Fibroblast of peridontal ligament (primary cell): ENCODE data around the gene ADARB2.

Experiments
- DNase-seq: peaks from one replicate; pipeline ENCODE4 v3.0.0-alpha.2; 2010; ENCODE audit errors: extremely low read depth

Gene ADARB2

DNA sequence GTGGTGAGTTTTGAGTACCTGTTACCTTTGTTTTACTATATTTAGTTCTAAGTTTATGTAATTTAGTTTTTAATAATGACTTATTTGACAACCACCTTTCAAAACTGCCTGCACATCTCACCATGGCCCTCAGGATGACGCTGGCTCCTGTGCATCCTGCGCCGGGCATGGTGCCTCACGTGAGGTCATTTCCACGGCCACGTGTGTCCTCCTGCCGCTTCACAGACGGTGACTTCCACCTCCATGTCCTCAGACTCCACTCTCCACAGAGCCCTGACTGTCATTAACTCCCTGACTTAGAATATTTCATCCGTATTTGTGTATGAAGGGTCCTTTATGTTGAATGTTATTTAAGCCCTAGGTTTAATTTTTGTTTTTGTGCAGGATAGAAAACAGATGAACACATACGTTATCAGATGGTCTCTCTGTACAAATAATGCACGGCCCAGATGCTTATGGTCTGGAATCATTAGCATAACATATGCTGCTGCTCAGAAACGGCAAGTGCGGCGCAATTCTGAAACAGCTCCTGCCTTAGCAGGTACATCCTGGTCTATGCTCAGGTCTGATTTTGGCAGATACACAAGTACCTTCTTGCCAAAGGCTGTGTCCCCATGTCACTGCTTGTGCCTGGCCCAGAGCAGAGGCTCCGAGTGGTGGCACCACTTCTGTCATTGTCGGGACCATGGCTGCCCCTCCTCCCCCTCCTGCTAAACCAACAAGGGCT, 525.3 kb downstream of the ADARB2 start:
- no peak for DNase-seq

DNA sequence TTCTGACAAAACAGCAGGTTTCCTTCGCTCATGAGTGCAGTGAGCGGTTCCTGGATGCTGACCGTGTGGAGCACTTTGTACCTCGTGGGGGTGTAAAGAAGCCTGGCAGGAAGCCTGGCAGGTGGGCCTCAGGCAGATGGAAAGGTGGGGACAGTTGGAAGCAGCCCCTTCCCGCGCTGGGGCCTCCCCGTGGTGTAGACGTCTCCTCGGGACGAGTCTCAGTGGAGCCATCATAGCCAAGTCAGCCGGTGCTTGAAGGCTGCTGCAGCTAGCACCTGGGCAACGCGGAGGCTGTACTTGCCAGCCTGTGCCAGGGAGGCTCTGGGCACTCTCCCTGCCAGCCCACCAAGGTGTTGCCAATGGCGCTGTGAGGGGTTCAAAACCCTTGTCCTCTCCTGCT, 526.7 kb downstream of the ADARB2 start:
- no peak for DNase-seq

DNA sequence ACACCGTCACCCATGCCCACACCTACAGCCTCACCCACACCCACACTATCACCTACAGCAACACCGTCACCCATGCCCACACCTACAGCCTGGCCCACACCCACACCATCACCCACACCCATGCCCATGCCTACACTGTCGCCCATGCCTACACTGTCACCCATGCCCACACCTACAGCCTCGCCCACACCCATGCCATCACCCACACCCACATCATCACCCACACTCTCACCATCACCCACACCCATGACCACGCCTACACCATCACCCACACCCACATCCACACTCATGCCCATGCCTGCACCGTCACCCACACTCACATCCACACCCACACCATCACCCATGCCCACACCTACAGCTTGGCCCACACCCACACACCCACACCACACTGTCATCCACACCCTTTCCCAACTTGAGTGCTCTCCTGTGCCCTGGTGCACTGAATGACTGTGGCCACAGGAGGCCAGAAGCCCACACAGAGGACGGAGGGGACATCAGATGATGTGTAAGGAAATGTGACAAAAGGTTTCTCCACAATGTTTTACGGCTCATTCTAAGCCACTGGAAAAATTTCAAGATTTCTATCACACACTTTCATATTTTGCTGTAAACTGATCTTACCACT, 527.9 kb downstream of the ADARB2 start:
- no peak for DNase-seq

DNA sequence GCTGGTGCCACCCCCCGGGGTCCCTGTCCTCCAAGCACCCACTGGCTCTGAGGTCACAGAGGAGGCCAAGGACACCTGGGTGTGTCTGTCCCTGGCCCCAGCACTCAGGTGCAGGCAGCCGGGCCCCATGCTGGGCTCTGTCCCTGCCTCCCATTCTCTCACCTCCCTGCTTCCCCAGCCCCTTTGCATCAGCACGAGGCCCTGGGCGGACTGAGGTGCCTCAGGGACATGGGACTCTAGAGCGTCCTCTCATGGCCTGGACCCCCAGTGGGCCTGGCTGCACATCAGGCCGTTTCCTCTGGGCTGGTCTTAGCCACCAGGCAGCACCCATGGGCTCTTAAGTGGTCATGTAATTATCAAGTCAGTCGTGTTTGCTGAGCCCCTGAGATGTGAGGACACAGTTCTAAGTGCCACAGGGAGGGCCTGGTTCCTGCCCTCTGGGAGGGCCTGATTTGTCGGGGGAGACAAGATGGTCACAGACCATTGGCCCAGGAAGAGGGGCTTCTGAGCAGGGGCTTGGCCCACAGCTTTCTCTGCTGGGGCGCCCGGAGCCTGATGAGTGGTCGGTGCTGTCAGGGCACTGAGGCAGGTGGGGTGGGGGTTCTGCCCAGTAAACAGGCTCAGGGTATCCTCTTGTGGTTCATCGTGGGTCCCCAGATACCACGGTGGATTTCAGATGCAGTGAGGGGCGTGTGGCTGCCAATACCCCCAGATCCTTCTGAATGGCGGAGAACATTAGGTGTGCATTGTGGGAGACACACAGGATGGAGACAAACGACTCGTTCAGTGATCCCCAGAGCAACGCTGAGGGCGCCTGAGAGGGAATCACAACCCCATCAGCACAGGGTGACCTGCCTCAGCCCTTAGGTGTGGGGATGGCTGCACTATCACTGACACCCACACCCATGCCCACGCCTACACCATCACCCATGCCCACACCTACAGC, 528.7 kb downstream of the ADARB2 start:
- DNase-seq, result no peak

DNA sequence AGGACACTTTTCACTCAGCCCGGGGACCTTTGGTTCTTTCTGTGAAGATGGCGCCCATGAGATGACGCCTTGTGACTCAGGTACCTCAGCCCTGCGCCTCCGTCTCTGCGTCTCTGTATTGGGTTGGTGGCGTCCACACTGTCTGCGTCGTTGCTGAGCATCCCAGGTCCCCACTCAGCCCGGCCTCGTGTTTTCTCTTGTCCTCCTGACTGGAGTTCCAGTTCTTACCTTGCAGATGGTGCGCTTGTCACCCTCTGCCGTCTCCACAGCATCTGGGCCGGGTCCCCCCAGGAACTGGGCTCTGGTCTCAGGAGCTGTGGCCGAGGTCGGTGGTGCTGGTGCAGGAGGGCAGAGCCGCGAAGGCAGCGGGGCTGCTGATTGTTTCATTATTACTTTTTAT, 530.7 kb downstream of the ADARB2 start:
- DNase-seq, result no peak

DNA sequence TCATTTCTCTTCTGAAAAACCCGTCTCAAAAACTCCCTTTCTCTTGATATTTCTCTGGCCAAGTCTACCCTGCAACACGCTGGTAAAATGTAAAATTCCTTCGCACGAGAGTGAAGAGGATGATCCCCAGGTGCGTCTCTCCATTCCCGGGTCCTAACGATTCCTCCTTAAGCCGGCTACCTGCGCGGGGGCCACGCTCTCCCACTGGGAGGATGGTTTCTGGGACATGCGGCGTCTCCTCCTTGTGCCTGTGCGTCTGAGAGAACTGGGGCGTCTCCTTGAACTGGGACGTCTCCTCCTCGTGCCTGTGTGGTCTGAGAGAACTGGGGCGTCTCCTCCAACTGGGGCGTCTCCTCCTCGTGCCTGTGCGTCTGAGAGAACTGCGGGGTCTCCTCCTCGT, 531.2 kb downstream of the ADARB2 start:
- no peak for DNase-seq

DNA sequence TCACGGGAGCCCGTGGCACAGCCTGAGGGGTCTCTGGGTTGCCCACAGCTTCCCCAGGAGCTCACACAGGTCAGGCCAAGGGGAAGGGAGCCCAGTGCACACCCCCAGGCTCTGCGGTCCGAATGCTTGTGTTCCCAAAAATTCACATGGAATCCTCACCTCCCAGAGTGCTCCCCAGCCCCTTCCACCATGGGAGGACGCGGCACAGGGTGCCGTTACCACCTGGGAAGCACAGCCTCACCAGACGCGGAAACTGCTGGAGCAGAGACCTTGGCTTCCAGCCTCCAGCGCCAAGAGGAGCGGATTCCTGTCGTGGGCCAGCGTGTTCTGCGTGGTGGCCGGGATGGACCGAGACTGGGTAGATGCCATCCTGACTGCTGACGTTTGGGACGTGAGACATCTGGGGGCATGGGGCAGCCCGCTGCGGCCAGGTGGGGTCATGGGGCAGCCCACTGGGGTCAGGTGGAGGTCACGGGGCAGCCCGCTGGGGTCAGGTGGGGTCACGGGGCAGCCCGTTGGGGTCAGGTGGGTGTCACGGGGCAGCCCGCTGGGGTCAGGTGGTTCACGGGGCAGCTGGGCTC, 531.8 kb downstream of the ADARB2 start:
- DNase-seq, result no peak

DNA sequence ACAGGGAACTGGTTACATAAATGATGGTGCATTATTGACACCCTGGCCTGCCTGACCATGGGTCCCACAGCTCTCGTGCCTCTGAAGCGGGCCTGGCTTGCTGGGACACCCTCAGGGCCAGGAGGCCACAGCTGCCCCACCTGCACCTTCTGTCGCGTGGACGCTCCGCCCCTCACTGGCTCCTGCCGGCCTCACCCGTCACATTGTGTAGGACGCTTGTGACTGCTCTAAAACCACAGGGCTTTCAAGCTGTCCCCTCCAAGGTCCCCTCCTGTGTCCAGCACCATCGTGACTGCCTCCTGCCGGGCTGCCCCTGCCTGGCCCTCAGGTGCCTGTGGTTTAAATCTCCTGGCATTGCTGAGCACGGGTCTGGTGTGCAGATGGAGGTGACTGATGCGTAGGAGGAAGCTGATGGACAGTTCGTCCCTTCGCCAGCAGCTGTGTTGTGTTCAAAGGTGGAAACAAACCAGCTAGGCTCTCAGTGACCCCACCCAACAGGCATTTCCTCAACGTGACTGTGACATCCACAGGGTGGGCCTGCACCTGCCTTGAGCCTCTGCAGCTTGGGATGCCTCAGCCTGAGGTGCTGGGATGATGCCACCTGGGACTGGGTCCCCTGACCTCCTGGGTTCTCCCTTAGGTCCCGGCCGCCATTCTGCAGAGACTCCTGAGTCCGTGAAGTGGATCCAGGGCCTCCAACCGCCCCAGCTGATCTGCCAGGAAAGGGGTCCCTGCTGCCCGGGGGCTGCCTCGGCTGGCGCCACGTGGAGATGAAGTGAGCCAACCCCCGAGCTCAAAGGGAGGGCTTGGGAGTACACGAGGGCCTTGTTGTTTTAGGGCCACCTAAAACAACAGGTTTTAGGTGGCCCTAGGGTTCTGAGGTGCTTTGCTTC, 532.6 kb downstream of the ADARB2 start:
- DNase-seq, result no peak

DNA sequence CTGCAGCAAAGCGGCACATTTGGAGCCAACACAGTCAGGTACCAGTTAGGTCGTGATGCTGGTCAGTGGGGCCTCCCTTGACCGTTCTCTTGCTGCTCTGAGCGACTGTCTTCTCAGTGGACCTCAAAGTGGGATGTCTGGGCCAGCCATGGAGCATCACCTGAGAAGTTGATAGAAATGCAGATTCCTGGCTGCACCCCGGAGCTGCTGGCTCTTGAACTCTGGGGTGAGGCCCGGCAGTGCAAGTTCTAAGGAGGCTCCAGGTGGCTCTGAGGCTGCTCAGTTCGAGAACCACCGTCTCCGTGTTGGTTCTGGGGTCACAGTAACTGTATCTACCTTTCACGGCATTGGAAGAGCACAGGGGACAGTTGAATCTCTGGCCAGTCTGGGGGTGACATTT, 533.6 kb downstream of the ADARB2 start:
- DNase-seq, result no peak

DNA sequence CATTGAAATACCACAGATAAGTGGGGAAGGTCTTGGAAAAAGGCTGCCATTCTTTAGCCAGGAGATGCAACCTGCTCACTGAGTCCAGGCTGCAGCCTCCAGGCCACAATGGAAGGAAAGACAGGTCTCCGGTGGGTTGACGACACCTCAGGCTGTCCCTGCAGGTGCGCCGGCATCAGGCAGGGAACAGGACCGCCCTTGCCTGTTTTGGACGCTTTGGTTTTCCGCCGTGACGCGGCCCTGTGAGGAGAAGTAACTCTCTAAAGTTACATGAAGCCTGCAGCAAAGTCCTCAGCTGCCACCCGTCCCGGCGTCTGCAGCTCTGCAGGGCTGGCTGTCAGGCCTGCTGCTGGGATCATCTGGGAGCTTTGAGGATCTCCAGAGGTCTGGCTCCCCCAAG, 534.1 kb downstream of the ADARB2 start:
- DNase-seq, result no peak

DNA sequence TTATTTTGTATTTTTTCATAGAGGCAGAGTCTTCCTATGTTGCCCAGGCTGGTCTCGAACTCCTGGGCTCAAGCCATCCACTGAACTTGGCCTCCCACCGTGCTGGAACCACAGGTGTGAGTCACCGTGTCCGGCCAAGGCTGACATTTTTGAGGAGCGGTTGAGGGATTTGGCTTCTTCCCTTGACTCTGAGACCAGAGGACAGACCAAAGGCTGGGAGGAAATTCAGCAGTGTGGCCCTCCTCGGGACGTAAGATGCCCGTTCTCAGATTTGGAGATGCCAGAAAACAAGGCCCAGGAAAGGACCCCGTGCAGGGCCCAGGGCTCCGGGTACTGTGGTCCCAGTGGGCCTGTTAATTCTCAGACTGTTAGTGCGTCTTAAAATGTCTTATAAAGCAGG, 535.0 kb downstream of the ADARB2 start:
- DNase-seq, result no peak

DNA sequence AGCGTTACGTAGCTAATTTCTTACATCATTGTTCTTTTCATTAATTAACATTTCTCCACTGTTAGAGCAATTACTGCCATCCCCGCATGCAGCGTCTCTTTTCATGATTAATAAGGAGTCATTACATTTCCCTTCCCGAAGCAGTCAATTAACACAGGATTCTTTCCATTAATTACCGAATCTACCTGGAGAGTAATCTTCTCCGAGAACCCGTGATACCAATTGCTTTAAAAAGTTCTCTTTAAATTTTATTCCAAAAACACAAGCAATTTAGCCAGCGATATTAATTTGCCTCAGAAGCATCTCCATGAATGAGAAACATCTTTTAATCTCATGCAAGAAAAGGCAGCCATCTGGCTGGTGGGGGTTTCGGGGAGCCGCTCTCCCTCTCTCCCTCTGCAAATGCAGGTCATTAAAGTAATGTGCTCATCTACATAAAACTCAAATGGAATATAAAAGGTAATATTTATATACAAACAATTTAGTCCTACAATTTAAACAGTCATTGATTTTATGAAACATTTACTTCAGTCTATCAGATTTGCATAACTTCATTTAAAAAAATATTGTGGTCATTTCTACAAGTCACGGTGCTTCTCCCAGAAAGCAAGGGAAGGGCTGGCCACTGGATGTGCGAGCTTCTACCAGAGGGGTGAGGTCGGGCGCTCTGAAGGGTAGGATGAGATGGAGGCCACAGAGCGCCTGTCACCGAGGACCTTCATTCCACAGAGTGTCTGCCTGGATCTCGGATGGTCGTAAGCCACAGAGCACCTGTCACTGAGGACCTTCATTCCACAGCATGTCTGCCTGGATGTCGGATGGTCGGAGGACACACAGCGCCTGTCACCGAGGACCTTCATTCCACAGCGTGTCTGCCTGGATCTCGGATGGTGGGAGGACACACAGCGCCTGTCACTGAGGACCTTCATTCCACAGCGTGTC, 536.2 kb downstream of the ADARB2 start:
- DNase-seq, result no peak

DNA sequence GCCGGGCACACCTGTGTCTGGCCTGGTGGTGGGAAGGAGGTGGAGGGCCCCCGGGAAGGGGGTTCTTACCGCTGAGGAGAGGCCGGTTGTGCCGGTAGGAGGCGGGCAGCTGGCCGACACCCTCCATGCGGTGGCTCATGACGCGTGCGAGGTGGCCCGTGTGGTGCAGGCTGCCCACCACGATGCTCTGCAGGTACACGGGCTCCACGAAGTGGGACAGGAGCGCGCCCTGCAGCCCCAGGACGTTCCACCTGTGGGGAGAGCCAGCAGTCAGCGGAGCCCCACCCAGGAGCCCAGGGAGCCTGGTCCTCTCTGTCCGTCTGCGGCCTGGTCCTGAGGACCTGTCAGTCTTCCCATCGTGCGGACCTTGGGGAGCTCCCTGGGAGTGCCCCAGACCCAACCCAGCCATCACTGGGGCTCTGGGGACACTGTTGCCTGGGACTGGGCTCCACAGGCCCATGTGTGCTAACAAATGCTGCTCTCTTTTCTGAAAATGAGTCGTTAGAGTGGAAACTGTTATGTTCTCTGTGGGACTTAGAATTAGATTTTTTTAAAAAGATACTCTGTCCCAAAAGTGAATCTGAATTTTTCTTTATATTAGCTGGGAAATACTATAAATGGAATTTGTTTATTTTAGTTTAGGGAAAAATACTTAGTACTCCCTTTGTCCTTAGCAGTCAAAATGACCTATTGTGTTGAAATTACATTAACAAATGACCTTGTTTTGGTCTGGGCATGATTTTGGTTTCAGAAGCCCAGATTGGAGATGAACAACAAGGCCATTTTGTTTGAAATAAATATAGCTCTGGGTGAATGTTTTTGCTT, 537.2 kb downstream of the ADARB2 start:
- no peak for DNase-seq

DNA sequence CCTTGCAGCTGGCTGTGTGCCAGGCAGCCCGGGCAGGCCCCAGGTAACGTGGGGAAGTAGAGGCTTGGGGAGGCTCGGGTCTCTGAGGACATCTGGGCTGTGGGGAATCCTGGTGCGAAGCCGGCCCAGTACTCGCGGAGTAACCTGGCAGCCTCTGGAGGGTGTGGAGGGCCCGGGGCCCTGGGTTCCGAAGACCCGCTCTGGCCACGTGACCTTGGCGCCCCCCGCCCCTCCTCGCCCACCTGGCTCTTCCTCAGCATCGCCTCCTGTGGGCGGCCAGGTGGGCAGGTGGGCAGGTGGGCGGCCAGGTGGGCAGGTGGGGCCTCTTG, 538.0 kb downstream of the ADARB2 start:
- no peak for DNase-seq

DNA sequence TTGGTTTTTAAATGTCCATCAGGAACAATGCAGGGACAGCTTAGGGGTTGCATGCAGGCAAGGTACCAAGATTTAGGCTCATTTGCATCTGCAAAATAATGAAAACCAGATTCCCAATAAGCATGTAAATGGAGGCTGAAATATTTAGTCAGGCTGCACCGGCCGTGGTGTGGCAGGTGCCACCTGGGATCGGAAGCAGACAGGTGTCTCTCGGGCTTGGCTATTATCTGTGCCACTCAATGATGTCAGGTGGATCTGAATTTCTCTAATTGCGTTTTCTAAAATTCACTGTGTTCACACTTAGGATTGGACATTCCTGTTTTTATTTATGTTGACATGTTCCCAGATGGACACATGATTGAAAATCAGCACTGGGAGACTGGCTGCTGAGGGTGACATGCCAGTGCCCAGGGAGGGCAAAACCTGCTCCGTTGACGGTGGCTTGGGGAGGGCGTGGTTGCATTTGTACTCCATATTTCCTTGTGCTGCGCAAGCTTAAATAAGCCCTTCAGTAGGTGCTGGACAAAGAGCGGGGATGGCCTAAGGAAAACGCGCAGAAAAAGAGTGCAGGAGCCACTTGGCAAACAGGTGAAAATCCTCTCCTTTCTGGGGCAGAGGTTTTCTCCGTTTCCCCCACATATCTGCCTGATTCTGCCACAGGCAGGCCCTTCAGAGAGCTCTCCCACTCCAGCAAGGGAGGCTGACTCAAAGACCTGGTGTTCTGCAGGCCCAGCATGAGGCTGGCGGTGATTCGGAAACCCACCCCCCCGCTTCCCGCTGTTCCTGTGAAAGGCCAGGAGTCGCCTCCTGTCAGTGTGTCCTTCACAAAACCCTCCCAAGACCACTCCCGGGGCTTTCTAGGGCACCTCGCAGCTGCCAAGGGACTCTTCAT, 538.6 kb downstream of the ADARB2 start:
- DNase-seq, result no peak

DNA sequence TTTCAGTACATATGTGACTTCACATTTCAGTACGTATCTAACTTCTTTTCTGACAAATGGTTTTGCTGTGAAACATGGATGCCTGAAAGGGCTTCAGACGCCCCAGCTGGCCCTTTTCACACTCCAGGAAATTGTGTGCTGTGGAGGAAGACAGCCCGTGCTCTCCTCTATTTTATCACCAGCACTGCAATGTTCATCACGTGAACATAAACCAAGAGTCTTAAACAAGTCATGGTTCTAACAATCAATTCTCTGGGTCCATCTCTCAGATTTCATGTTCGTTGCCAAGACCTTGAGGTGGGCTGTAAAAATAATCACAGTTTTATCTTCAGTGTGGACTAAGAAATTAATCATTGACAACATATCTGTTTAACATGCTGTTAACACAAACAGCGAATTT, 539.9 kb downstream of the ADARB2 start:
- no peak for DNase-seq

DNA sequence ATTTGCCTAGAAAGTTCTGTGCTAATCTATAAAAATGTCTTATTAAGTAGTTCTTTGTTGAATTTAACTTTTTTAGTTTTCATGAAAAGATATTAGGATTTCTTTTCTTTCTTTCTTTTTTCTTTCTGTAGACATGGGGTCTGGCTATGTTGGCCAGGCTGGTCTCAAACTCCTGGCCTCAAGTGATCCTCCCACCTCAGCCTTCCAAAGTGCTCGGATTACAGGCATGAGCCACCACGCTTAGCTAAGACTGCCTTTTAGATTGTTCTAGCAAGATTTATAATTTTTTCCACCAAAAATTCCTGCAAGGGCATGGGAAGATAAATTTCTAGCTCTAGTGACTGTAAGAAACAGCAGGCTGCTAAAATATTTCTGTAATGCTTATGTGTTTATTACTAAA, 540.7 kb downstream of the ADARB2 start:
- no peak for DNase-seq

DNA sequence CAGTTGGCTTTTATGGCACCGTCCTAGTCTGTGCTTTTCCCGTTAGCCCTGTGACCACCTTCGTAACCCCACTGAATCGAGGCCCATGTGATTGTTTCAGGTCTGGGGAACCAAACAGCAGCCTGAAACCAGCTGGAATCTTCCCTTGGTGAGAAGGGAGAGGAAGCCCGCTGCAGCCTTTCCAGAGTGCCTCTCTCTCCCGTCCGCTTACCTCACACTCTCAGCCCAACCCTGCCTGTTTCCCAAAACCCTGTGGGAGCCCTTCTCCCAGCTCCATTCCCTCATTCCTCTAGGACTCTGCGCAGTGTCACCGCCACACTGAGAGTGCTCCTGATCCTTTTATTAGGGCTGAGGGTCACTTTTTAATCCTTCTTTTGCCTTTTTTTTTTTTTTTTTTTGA, 541.5 kb downstream of the ADARB2 start:
- no peak for DNase-seq
